Activated naive CD8-positive, alpha-beta T cell treated with anti-CD3 and anti-CD28 coated beads, Interleukin-2, amount 50 U/mL, for 16 hours (primary cell): Measurements from ENCODE around the gene SLC2A6.

Source experiments
- DNase-seq: peaks from one replicate; pipeline ENCODE4 v3.0.0-alpha.2; 2020; ENCODE audit warnings: low read depth, low spot score

SLC2A6 gene

DNA sequence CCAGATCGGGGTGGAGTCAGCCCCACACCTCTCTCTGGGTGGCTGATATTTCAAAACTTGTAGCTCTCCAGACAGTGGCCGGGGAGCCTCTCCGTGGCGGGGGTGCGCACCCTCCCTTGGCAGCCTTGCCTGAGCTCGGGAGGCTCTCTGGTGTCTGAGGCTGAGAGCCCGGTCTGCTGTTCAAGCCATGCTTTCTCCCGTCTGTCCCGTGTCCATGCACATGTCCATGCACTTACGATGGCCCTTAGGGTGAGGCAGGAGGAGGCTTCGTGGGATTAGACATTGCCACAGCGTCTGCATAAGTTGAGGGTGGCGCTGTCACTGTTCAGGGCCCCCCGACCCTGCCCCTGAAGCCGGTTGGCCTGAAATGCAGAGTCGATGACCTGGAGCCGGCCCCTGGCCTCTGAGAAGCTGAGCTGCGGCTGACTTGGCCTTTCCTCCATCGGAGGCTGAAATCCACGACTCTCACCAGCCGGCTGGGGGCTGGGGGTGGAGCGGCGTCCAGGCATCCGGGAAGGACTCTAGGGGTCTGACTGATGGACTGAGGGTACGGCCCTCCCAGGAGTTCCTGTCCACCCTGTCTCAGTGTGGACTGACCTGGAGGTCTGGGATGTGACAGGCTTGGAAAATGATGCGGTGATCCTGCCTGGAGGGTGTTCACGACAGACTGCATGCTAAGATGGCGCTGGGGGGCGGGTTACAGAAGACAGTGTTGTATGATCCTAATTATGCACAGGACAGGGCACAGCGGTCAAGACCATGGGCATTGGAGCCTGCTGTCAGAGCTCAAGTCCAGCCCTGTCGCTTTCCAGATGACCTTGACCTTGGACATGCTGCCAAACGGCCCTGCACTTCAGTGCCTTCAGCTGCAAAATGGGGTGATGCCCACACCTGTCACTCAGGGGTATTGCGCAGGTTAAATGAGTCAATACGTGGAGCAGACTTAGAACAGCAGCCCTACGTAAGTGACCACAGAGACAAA lies 18.3 kb upstream of the SLC2A6 start:
- DNase-seq: no peak

DNA sequence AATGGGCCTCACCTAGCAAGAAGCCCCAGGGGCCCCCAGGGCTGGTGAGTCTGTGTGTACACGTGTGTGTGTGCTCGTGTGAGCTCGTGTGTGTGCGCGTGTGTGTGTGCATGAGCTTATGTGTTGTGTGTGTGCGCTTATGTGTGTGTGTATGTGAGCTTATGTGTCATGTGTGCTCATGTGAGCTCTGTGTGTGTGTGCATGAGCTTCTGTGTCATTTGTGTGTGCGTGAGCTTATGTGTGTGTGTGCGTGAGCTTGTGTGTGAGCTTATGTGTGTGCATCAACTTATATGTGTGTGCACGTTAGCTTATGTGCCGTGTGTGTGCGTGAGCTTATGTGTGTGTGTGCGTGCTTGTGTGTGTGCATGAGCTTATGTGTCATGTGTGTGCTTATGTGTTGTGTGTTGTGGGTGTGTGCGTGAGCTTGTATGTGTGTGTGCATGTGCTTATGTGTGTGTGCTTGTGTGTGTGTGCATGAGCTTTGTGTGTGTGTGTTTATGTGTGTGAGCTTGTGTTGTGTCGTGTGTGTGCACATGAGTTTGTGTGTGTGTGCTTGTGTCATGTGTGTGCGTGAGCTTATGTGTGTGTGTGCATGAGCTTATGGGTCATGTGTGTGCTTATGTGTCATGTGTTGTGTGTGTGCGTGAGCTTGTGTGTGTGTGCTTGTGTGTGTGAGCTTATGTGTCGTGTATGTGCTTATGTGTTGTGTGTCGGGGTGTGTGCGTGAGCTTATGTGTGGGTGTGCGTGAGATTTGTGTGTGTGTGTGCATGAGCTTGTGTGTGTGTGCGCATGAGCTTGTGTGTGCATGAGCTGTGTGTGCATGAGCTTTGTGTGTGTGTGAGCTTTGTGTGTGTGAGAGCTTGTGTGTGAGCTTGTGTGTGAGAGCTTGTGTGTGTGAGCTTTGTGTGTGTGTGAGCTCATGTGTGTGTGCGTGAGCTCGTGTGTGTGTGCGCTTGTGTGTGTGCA lies 16.7 kb upstream of the SLC2A6 start:
- no peak for DNase-seq

DNA sequence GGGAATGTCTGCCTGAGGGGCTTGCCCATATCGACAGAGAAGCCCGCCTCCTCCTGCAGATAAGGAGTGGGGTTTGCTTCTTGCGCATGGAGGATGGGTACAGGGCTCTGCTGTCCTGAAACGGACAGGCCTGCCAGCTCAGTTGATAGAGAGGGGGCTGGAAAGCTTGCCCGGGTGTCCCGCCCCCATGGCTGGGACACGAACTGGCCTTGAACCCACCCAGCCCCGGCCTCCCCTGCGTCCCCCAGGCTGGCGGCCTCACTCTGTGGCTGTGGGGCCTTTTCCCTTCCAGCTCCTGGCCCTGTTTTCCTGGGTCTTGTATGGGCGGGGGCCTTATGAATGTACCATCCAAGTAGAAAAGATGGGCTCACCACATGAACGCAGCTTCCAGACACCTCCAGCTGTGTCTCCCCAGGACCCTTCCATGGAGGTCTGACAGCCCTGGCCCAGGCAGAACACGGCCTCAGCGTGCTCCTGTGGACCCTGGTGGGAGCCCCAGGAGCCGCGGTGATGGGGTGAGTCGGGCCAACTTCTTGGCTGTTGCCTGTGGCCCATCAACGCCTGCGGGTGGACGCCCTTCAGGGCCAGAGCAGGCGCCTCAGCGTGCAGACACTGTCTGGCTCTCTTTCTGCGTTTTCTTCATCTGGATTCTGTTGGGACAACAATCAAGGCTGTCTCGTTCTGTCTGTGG lies 15.9 kb upstream of the SLC2A6 start:
- DNase-seq: no peak

DNA sequence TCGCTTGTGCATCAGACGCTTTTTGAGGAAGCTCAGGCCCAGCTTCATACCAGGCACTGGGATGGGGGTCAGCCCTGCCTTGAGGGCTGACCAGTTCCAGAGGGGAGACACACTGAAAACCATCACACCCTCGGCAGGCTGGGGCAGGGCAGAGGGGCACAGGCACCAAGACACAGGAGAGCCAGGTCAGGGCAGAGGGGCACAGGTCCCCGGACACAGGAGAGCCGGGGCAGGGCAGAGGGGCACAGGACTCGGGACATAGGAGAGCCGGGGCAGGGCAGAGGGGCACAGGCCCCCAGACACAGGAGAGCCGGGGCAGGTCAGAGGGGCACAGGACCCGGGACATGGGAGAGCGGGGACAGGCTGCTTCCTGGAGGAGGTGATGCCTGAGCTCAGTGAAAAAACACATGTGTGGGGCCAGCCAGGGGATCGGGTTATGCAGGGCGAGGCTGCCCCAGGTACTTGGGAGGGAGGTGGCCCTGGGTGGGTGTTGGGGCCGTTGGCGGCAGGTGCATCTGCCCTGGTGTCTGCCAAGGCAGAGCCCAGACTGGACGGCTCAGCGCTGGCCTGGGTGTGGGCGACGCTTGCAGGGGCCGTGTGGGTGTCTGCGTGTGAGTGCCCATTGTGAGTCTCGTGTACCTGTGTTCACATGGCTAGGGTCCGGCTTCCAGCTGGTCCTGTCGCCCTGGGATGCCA lies 15.1 kb upstream of the SLC2A6 start:
- DNase-seq: no peak

DNA sequence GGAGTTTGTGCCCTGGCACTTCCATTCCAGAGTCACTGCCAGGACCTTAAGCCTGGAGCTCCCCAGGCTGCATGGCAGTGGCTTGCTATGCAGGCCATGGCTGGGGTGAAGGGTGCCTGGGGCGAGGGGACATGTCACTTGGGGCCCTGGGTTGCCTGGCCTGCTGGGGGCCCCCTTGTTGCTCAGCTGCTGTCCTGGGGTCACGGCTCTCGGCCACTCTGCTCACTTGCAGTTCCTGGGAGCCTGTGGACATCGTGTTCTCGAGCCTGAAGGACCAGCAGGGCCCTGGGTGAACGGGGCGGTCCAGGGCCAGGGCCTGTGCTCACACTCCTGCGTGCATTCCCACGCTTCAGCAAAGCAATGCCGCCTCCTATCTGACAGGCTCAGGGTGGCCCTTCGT lies 14.5 kb upstream of the SLC2A6 start:
- DNase-seq: no peak

DNA sequence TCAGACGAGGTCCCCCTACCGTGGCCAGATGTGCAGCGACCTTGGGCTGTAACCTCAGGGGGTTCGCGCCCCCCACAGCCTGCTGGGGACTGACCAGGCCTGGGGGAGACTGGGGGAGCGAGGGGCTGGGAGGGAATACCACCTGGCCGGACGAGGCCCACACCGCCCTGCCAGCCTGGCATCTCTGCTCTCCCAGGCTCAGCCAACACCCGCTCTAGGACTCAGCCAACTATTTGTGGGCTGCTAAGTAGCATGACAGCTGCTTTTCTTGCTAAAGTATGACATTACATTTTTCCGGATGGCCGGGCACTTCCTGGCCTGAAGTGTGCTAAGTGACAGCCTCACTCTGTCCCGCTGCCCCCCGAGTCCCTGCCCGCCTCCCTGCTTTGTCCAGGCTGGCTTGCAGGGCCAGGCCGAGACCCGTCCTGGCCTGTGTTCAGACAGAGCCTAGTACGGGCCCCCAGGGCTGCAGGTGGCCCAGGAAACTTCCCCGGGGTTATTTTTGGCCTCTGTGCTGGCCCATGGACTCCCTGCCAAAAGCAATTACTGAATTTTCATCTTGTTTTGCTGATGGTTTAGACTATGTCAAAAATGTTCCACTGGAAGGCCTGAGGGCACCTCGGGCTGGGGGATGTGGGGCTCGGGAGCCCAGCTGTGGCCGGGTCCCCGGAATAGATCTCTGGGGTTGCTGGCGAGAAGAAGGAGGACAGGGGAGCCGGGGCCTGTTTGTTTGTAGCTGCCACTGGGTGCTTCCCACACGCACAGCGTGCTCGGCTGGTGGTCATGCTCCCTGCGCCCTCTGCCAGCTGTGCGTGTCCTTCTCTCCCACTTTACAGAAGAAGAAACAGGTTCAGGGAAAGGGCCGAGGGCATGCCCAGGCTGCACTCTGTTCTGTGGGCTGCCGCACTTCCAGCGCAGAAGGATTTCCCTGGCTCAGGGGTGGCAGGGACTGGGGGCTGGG lies 13.4 kb upstream of the SLC2A6 start:
- DNase-seq: no peak

DNA sequence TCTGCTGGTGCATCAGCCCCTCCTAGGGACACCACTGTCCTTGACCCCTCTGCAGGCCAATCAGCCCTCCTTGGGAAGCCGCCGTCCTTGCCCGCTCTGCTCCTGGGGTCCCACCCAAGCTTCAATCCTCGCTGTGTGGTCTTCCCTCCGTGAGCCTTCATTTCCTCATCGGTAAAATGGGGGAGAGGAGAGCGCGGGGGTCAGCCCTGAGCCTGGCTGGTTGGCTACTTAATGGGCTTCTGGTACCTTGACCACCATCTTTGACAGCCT lies 12.7 kb upstream of the SLC2A6 start:
- DNase-seq: no peak

DNA sequence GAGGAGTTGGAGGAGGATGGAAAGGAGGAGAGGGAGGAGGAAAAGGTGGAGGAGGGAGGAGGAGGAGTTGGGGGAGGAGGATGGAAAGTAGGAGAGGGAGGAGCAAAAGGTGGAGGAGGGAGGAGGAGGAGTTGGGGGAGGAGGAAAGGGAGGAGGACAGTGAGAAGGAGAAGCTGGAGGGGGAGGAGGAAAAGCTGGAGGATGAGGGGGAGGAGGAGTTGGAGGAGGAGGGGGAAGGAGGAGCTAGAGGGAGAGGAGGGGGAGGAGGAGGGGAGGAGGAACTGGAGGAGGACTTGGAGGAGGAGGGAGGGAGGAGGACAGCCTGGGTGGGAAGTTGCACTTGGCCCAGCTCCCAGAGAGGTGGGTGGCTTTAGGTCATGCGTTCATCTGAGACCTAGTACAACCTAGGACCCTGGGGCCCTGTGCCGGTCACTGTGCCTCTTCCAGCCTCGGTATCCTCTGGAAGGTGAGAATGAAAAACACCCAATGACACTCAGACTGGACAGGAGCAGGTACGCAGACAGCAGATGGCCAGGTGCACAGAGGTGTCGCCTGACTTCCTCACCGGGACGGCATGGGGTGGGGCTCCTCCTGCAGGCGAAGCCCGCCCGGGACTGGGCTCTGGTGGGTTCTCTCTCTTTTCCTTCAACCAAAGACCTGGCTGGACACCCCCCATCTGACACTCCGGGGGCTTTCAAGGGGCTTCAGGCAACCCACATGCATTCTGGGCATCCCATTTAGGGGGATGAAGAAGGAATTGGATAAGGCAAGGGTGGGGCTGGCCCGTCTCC lies 12.2 kb upstream of the SLC2A6 start:
- DNase-seq: no peak

DNA sequence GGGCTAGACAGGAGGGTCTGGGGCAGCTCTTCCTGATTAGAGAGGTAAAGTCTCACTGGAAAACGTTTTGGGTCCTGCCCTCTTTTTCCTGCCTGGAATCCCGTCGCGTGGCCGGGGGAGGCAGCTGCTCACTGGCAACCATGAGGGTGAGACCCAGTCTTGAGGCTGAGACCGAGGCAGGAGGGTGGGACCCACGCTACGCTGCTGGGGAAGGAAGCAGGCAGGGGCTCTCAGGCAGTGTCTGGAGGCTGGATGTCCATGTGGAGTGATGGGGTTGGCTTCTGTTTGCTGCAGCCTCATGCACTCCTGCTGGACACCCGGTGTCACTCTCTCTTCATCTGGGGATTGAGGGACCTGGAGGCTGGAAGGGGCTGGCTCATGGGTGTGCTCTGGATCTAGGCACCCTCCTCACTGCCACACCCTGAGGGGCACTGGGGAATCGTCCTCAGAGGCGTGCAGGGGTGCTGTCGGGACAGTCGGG lies 11.3 kb upstream of the SLC2A6 start:
- DNase-seq: no peak

DNA sequence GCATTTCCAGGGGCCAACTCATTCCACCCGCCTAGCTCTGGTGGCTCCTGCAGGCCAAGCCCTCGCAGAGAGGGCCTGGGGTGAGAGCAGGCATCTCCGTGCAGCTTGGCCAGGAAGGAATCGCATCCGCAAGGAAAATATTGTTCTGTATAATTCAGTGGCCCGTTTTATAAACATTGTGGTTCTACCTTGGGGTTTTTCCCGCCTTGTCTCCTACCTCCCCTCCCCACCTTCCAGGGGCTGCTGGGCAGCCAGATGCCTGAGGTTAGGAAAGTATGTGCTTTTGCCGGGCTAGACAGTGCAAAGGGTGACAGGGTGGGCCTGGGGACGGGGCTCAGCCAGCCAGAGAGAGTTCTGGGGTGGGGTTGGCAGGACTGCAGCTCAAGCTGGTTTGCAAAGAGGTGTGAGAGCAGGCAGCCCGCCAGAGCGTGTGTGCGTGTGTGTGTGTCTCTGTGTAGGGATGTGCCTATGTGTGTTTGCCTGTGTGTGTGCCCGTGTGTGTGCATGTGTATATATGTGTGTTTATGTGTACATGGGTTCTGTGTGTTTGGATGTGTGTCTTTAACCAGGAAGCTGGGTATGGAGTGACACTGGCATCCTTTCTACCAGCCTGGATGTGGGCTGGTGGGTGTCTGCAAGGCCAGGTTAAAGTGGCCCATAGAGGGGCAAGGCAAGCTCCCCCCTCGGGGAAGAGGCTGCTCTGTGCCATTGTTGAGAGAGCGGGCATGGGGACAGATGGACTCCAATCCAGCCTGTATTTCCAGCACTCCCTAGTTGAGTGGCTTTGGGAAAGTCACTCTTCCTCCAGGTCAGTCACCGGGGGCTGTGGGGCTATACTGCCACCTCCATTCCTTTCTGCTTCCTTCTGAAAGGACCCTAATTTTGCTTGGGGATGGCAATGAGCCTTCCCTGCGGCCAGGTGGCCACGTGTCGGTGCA lies 10.6 kb upstream of the SLC2A6 start:
- no peak for DNase-seq

DNA sequence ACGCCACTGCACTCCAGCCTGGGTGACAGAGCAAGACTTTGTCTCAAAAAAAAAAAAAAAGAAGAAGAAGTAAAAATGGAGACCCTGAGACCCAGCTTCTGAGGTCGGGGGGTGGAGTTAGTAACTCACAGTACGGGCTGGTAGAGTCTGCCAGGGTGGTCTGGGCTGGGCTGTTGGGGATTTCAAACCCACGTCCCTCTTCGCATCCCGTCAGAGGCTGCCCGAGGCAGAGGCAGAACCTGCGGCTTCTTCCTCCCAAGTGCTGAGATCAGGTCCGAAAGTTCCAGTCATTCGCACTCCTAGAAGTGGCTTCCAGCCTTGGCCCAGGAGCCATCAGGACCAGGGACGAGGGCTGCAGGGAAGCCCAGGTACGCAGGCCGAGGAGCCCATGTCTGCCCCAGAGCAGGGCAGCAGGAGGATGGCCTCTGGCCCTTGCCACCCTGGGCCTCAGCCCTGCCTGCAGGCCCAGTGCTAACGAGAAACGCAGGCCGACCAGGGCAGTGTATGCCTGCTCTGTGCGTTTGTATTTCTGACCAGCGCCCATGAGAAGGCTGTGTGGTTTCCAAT lies 9.9 kb upstream of the SLC2A6 start:
- no peak for DNase-seq

DNA sequence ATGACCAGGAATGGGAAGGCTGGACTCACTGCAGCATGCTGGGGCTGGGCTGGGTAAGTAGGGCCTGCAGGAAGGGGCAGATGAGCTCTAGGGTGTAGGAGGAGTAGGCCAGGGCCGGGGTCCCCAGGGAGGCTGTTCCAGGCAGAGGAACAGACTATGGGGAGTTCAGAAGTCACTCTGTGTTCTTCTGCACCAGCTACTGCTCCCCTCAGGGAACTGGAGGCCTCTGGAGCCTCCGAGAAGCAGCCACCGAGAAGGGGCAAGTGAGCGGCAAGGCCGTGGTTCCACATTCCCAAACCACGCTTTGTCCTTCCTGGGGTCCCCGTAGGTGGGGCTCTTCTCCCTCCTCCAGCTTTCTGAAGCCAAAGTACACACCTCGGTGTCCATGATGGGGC lies 8.4 kb upstream of the SLC2A6 start:
- no peak for DNase-seq

DNA sequence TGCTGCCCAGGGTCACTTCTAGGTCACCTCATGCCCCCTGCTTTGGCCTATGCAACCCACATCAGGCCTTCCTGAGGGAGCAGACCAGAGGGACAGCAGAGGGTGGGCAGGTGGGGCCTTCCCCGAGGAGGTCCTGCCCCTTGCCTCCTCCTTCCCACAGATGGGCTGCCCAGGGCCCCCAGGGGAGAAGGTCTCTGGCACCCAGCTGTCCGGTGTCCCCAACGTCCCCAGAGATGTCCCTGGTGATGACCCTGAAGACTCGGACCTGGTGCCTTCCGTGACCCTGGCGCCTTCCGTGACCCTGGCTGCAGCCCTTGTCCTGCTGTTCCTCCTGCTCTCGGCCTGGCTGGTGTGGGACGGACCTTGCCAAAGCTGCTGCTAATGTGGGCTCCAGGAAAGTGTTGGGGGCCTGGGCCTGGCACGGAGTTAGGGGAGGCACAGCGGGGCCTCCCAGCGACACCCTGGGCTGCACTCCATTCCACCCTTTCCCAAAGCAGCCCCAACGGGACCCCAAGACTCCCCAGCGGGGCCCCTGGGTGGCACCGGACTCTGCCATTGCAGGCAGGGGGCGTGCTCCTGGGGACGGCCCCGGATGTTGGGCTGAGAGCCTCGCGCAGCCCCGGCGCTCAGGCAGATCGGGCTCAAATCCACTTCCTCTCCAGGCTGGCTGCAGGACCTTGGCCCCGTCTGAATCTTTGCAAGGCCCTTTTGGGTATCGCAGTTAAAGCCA lies 6.8 kb upstream of the SLC2A6 start:
- no peak for DNase-seq

DNA sequence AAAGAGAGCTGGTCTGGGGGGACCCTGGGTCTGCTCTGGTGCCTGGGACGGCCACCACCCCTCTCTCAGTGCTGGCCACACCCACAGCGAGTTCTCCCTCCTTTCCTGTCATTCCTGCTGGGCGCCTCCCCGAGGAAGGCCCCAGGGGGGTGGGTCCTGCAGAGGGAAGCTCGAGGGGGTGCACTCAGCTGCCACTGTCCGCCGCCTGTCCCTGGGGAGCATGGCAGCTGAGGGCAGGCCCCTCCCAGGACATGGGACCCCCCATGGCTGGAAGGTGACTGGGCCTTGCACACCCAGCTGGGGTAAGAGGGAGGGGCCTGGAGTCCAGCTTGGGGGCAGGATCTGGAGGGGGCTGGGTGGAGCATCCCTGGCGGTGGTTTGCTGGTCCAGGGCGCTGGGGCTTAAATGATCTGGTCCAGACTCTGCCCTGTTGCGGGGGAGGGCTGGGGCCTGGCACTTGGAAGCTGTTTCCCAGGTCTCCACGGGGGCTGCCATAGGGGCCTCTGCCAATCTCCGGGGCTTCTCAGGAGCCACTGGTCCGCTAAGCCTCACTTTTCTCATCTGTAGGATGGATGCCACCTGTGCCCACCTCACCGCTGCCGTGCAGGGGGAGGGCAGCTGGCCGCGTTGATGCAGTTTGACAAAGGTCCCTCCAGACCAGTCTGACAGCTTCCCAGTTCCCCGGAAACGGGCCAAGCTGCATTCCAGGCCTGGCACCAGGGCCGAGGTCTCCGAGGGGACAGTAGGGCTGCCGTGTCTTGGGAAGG lies 6.0 kb upstream of the SLC2A6 start:
- no peak for DNase-seq

DNA sequence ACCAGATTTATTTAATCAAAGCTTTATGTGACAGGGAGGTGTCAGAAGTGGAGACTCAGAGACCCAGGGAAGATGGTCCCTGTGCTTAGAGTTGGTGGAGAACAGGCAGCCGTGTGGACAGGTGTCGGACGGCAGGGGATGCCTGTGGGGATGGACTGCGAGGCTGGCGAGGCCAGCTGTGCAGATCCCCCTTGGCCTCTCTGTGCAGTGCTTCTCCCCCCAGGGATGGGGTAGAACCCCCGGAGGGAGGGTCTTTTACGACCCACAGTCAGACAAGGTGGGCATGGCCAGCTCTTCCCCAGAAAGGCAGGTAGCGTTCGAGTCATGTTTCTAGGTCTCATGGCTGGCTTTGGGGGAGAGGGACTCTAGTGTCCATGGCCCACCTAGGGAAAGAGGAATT lies 4.7 kb upstream of the SLC2A6 start:
- DNase-seq: no peak
